Measurements from ENCODE around the gene TRIM7. TPM values are rescaled to one million over a fixed set of nuclear protein-coding genes. Genes with fewer than 3 reads are reported as not detected.

TRIM7 gene
- polyA plus RNA-seq, 1 experiment, result 3.2 TPM

DNA sequence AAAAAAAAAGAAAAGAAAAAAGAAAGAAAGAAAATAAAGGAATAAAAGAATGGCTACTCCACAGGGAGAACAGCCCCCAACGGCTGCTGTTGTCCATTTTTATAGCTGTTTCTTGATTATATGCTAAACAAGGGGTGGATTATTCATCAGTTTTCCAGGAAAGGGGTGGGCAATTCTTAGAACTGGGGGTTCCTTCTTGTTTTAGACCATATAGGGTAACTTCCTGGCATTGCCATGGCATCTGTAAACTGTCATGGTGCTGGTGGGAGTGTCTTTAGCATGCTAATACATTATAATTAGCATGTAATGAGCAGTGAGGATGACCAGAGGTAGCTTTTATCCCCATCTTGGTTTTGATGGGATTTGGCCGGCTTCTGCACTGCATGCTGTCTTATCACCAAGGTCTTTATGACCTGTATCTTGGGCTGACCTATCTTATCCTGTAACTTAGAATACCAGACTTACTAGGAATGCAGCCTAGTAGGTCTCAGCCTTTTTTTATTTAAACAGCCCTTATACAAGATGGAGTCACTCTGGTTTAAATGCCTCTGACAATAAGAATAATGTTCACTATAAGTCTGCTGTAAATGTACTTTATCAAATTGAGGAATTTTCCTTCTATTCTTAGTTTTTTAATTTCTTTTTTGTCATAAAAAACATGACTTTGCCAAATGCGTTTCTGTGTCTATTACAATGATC, 28.6 kb downstream of the TRIM7 start:
- CTCF ChIA-PET, result interaction anchor here (1.4 kb wide), 1 partner anchor 8 kb away, joined by 3 read pairs; no protein-coding TSS in a partner anchor
- POLR2A ChIA-PET, result no interaction called here
- Histone ChIP-seq H3K36me3 (ENCODE audit: control insufficient read depth, insufficient read depth, low read length) (no peaks in the 10 kb centered on the region), H3K4me3 (ENCODE audit: low read depth, low read length) (no peak overlapping the region), H3K27me3 (ENCODE audit: control insufficient read depth, insufficient read depth, low read length) (peaks cover 3% of the 10 kb centered on the region; the same call in 1 of the 2 replicates)
- TF ChIP-seq CTCF (IDR thresholded peaks at IDR 0.05; ENCODE audit: insufficient read depth, low read depth, low read length), result no peak
- DNase-seq (ENCODE audit: low read depth), result no peak

GRCh38 chr5:181173420-181174342, 31.3 kb downstream of the TRIM7 start:
- DNase-seq (ENCODE audit: low read depth), result no peak
- ChIA-PET POLR2A (no interaction called here), CTCF (interaction anchor here (1.3 to 1.5 kb wide), 2 partner anchors 8 to 11 kb away, joined by 3 to 11 read pairs; no protein-coding TSS in a partner anchor)
- TF ChIP-seq CTCF (IDR thresholded peaks at IDR 0.05; ENCODE audit: insufficient read depth, low read depth, low read length), result no peak
- no peak overlapping the region for H3K4me3 ChIP-seq (ENCODE audit: low read depth, low read length)
- peaks cover 3% of the 10 kb centered on the region; the same call in 1 of the 2 replicates for H3K27me3 ChIP-seq (ENCODE audit: control insufficient read depth, insufficient read depth, low read length)
- no peaks in the 10 kb centered on the region for H3K36me3 ChIP-seq (ENCODE audit: control insufficient read depth, insufficient read depth, low read length)

GRCh38 chr5:181173027-181173419, 32.0 kb downstream of the TRIM7 start:
- POLR2A ChIA-PET, result no interaction called here
- no peak overlapping the region for H3K4me3 ChIP-seq (ENCODE audit: low read depth, low read length)

GRCh38 chr5:181171782-181172181, 33.2 kb downstream of the TRIM7 start:
- TF ChIP-seq CTCF (IDR thresholded peaks at IDR 0.05; ENCODE audit: insufficient read depth, low read depth, low read length), result no peak
- H3K27me3 ChIP-seq (ENCODE audit: control insufficient read depth, insufficient read depth, low read length), result peaks cover 3% of the 10 kb centered on the region; the same call in 1 of the 2 replicates
- ChIA-PET CTCF (no interaction called here), POLR2A (no interaction called here)
- no peaks in the 10 kb centered on the region for H3K36me3 ChIP-seq (ENCODE audit: control insufficient read depth, insufficient read depth, low read length)
- H3K4me3 ChIP-seq (ENCODE audit: low read depth, low read length), result no peak overlapping the region
- DNase-seq (ENCODE audit: low read depth), result no peak

More at GRCh38 chr5:181173027-181173419, 32.0 kb downstream of the TRIM7 start:
- CTCF ChIA-PET, result interaction anchor here (1.3 to 1.5 kb wide), 2 partner anchors 8 to 12 kb away, joined by 3 to 11 read pairs; no protein-coding TSS in a partner anchor
- TF ChIP-seq CTCF (IDR thresholded peaks at IDR 0.05; ENCODE audit: insufficient read depth, low read depth, low read length), result no peak
- no peak for DNase-seq (ENCODE audit: low read depth)
- no peaks in the 10 kb centered on the region for H3K36me3 ChIP-seq (ENCODE audit: control insufficient read depth, insufficient read depth, low read length)
- peaks cover 3% of the 10 kb centered on the region; the same call in 1 of the 2 replicates for H3K27me3 ChIP-seq (ENCODE audit: control insufficient read depth, insufficient read depth, low read length)

- Histone ChIP-seq H3K36me3 (ENCODE audit: control insufficient read depth, insufficient read depth, low read length) (no peaks in the 10 kb centered on the region), H3K27me3 (ENCODE audit: control insufficient read depth, insufficient read depth, low read length) (peaks cover 3% of the 10 kb centered on the region; the same call in 1 of the 2 replicates), H3K4me3 (ENCODE audit: low read depth, low read length) (no peak overlapping the region)
- POLR2A ChIA-PET, result interaction anchor here (0.6 kb wide), 1 partner anchor 66 kb away, joined by 3 read pairs; no protein-coding TSS in a partner anchor
- DNase-seq (ENCODE audit: low read depth), result no peak
- CTCF ChIA-PET, result interaction anchor here (1.9 kb wide), 1 partner anchor 14 kb away, joined by 8 read pairs; no protein-coding TSS in a partner anchor
- no peak for TF ChIP-seq CTCF (IDR thresholded peaks at IDR 0.05; ENCODE audit: insufficient read depth, low read depth, low read length)
Measured at GRCh38 chr5:181170996-181171395, 34.0 kb downstream of the TRIM7 start.

Measured in BJ (cell line).